GM18502 (cell line): ENCODE results near the gene ASXL3.

ENCODE experiments used
- ATAC-seq: cut with Tn5 transposase; IDR thresholded peaks from one replicate; pipeline ENCODE4 v1.9.1; 2021; ENCODE audit warnings: mild to moderate bottlenecking; ENCODE audit not compliant: unreplicated experiment, poor library complexity

ASXL3 gene

GRCh38 chr18:33577685-33578517 lies at the start of gene ASXL3:
TSS of gene ASXL3 (plus strand) at chr18:33578219. CDS start at chr18:33578632, 413 bp downstream.
- ATAC-seq: peak; percentile 52

DNA sequence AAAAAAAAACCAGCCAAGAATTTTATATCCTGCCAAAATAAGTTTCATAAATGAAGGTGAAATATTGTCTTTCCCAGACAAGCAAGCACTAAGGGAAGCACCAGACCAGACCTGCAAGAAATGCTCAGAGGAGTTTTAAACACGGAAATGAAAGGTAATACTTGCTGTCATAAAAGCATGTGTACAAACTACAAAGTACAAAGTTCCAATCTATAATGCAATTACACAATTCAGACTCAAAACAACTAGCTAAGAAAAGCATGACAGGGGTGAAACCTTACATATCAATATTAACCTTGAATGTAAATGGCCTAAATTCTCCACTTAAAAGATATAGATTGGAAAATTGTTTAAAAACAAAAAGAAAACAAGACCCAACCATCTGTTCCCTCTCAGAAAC lies 45.0 kb upstream of the ASXL3 start:
- ATAC-seq: no peak

DNA sequence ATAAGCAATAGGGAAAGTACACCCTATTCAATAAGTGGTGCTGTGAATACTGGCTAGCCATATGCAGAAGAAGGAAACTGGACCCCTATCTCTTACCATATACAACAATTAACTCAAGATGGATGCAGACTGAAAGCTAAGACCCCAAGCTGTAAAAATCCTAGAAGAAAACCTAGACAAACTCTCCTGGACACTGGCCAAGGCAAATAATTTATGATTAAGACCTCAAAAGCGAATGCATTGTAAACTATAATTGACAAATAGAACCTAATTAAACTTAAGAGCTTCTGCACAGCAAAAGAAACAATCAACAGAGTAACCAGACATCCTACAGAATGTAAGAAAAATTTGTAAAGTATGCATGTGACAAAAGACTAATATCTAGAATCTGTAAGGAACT lies 41.1 kb upstream of the ASXL3 start:
- ATAC-seq: no peak

- ATAC-seq: no peak
Observed at GRCh38 chr18:33538418-33539042, 39.5 kb upstream of the ASXL3 start.

DNA sequence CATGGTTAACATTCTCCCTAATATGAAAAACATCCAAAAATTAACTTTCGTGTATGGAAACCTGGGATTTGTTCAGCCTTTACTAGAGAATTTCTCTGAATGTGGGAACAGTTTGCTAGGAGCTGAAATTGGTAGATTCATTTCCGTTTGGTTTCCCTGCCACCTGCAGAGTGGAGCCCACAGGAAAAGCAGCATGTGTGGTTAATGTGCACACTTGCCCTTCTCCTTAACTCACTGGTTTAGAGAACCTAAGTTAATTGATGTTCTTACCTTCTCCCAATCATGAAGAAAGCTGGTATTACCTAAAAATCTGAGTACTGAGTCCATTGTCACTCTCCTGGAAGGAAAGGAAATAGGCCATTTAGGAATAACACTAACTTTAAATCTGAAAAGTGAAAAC lies 37.6 kb upstream of the ASXL3 start:
- ATAC-seq: no peak

DNA sequence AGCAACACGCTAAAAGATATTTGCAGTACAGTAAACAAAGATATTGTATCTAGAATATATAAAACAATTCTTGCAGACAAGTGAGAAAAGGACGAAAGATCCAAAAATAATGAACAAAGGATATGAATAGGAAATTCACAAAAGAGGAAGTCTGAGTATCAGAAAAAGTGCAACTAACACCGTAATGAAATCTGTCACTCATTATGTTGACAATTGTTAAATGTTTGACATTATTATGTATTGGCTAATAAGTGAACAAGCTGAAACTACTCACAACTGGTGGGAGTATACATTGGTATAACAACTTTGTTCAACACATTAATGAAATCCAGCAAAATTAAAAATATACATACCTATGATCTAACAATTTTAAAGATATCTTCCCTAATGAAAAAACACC lies 36.7 kb upstream of the ASXL3 start:
- ATAC-seq: no peak

DNA sequence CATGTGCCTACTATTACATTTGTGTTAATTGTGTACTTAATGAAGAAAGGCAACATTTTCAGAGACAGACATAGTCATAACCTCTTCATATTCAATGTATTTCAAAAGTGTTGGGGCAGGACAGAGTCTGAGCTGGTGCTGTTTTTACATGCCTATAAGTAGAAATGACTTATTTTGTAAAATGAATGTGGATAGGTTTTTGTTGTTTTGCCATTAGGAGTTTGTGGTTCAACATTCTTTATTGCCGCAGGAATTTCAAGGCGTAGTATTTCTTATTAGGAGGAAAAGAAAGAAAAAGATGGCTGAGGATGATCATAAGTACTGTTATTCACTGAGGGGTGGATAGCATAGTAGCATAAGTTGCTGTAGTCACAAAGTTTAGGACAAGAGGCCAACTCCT lies 21.2 kb upstream of the ASXL3 start:
- no peak for ATAC-seq

- no peak for ATAC-seq
Observed at GRCh38 chr18:33557706-33558105, 20.3 kb upstream of the ASXL3 start.

- no peak for ATAC-seq
Observed at GRCh38 chr18:33558529-33558928, 19.5 kb upstream of the ASXL3 start.

DNA sequence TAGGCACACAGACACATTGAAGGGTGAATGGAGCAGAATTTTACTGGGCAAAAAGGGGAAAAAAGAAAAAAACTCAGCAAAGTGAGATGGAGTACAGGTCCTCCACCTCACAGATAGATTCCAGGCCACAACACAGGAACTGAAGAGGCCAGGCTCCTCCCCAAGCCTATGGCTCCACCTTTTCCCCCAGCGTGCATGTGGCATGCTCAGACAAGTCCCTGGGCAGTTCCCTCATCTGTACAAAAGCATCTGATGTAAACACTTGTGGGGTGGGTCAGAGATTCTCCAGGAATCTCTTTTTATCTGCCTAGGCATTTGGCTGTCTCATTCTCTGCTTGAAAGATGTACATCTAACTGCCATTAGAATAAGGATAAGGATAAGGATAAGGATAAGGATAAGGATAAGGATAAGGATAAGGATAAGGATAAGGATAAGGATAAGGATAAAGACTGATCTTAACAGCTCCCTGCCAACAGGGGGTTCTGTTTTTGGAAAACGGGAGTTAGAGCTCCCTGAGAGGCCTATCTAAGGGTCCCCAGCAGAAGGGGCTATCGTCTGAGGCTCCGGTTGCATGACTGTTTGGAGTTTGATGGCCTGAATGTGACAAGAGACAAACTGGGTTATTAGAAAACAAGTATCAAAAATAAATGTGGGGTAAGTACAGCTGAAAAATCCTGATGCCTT lies 17.2 kb upstream of the ASXL3 start:
- peak; percentile 92 for ATAC-seq

- ATAC-seq: no peak
Observed at GRCh38 chr18:33562741-33563140, 15.3 kb upstream of the ASXL3 start.

DNA sequence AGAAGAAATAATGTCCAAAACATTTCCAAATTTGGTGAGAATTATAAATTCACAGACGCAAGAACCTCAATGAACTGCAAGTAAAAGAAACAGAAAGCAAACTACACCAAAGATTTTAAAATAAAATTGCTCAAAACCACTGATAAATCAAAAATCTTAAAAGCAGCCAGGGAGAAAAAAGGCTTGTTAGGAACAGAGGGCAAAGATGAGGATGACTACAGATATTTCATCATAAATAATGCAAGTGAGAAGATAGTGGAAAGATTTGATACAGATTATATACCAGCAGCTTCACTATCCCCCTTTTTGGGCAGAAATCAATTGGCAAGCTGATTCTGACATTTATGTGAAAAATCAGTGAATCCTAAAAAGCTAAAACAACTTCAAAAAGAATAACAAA lies 10.3 kb upstream of the ASXL3 start:
- no peak for ATAC-seq

DNA sequence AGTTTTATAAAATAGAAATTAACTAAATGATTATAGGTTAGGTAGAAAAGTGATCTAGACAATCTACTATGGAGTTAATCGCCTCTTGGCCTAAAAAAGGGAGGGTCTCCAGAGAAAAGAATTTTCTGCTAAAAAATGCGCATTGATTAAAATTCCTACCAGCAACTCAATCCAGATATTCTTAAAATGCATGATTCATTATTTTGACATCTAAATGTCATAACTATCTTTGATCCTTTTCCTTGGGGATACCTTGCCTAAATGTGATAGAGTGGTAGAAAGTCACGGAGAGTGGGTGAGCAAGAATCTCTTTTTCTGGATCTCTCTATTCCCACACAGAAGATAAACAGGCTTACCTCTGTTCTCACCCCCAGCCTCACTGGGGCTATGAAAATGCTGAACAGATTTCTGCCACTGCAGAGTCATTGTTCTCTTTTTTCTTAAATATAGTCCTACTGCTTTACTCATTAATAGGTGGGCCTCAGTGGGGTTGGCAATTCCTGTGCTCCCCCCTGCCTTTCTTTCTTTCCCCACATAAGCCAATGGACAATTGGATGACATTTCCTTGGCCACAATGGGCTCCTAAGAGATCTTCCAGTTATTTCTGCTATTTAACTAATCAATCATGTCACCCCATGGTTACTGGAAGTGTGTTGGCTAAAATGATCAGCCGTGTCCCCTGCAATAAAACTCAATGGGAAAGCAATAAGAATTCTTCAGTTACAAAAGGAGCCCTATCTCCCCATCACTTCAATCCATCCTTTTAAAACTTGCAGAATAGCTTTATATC lies 5.8 kb upstream of the ASXL3 start:
- no peak for ATAC-seq

DNA sequence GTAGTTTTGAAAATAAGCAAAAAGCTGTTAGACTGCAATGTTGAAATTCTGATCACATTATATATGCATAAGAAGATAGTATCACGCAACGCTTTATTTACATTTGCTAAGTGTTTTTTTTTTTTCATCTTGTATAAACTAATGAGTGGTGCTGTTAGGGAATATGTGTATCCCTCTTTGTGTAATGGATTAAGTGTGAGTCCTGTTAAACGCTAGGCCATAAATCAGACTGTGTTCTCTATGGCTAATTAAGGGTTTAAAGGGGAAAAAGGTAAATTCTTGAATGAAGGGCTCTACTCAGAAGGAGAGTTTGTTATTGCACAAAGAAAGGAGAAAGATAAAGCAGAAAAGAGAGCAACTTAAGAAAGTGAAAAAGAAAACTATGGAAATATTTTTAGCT lies 4.8 kb upstream of the ASXL3 start:
- ATAC-seq: no peak

DNA sequence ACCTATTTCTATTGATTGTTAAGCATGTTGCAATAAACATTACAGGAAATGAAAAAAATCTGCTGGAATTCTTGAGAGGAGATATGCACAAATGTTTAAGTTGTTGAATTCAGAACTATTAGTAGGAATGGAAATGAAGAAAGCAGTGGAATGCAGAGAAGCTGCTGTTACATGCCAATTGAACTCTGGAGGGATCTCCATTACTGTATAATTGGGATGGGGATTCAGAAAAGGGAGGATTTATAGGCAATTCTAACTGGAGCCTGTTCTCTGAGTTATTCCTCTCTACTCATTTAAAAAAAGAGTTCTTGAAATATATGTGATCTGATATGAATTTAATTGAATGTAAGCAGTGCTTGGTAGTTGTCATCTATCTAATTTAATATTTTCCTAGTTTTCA lies 2.6 kb upstream of the ASXL3 start:
- no peak for ATAC-seq

DNA sequence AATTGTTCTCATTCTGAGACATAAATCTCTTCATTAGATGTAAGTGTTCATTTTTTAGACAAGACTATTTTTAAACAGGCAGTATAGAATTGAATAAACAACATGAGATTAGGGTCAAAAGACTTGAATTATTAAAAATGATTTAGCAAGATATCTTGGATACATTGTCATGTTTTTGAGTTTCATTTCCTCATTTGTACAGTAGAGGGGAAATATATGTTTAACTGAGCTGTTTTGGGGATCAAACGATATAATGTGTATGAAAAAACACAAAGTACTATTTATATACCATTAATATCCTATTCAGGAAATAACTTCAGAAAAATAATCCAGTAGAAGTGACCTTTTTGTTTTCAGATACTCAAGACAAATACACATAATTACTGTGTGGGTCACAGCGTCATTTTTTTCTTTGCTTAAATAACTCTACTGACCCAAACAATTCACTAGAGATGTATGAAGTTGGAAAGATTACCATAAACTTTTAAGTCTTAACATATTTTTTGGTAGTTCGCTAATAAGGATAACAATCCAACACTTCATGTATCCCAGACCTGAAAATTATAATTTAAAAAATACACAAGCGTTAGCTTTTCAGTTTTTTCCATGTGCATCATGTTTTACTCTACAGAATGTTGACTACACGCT lies 896 bp upstream of the ASXL3 start:
- no peak for ATAC-seq

- no peak for ATAC-seq
Observed at GRCh38 chr18:33578518-33579348, 714 bp downstream of the ASXL3 start.

- ATAC-seq: no peak
Observed at GRCh38 chr18:33579349-33580215, 1.6 kb downstream of the ASXL3 start.
